HepG2 (cell line): ENCODE data around the gene KCNQ1OT1. TPM values are rescaled to one million over a fixed set of nuclear protein-coding genes. Genes with fewer than 3 reads are reported as not detected.

ENCODE experiments used
- CHD4 ChIP-seq: fragments of 200-600 bp; sonication (generic); IDR thresholded peaks from 2 replicates; pipeline ENCODE4 v1.7.0; 2017; ENCODE audit warnings: mild to moderate bottlenecking, low read length, borderline replicate concordance
- CREM ChIP-seq, 2 experiments: sonication (generic) in 1 of 2; formaldehyde crosslinking in 1 of 2; IDR thresholded peaks; 2 replicates each; pipeline versions ENCODE4 v1.4.0 to v1.6.1; 2016 to 2020; ENCODE audit warnings: antibody characterized with exemption in 1 of 2, mild to moderate bottlenecking in 1 of 2, missing genetic modification reagents in 1 of 2
- GABPB1 ChIP-seq: IDR thresholded peaks from 2 replicates; pipeline ENCODE4 v1.6.1; 2016; ENCODE audit warnings: mild to moderate bottlenecking, missing genetic modification reagents, moderate library complexity, missing compliant biosample characterization
- MED1 ChIP-seq: sonication (generic); formaldehyde crosslinking; IDR thresholded peaks from 2 replicates; pipeline ENCODE4 v1.4.0; 2020; ENCODE audit warnings: missing genetic modification reagents
- NFRKB ChIP-seq: fragments of 450-650 bp; IDR thresholded peaks from 2 replicates; pipeline ENCODE4 v1.6.1; 2017
- ONECUT2 ChIP-seq: sonication (generic); formaldehyde crosslinking; IDR thresholded peaks from 2 replicates; pipeline ENCODE4 v1.4.0; 2020; ENCODE audit warnings: missing genetic modification reagents
- PLRG1 ChIP-seq: fragments of 450-650 bp; conservative IDR thresholded peaks from 2 replicates; pipeline ENCODE4 v1.6.1; 2016
- SP5 ChIP-seq: IDR thresholded peaks from 2 replicates; pipeline ENCODE4 v1.6.1; 2016; ENCODE audit warnings: low read depth, borderline replicate concordance
- SPEN ChIP-seq: sonication (generic); formaldehyde crosslinking; IDR thresholded peaks from 2 replicates; pipeline ENCODE4 v1.5.1; 2020; ENCODE audit warnings: low read depth, mild to moderate bottlenecking, missing genetic modification reagents
- SYNCRIP ChIP-seq: fragments of 200-400 bp; formaldehyde crosslinking; IDR thresholded peaks from 2 replicates; pipeline ENCODE4 v1.6.1; 2018; ENCODE audit warnings: mild to moderate bottlenecking, low read depth, low read length; ENCODE audit not compliant: insufficient read depth
- TBP ChIP-seq: sonication (generic); formaldehyde crosslinking; IDR thresholded peaks from 2 replicates; pipeline ENCODE4 v1.5.0; 2020; ENCODE audit warnings: missing genetic modification reagents
- TCF12 ChIP-seq, 2 experiments: fragments of 450-650 bp in 1 of 2; sonication (generic) in 1 of 2; formaldehyde crosslinking in 1 of 2; IDR thresholded peaks; 2 replicates each; pipeline versions ENCODE4 v1.6.1 to v1.8.0; 2017 to 2022; ENCODE audit warnings: antibody characterized with exemption in 1 of 2, mild to moderate bottlenecking in 1 of 2, missing genetic modification reagents in 1 of 2, moderate library complexity in 1 of 2
- YEATS2 ChIP-seq: sonication (generic); formaldehyde crosslinking; IDR thresholded peaks from 2 replicates; pipeline ENCODE4 v1.4.0; 2020; ENCODE audit warnings: missing genetic modification reagents, borderline replicate concordance
- ZFP36 ChIP-seq: fragments of 150-350 bp; IDR thresholded peaks from 2 replicates; pipeline ENCODE4 v1.6.1; 2018; ENCODE audit warnings: borderline replicate concordance, low read length, low read depth; ENCODE audit not compliant: partially characterized antibody
- ZFYVE20 ChIP-seq: sonication (generic); formaldehyde crosslinking; IDR thresholded peaks from 2 replicates; pipeline ENCODE4 v1.8.0; 2023; ENCODE audit warnings: low read depth, mild to moderate bottlenecking, moderate library complexity, missing genetic modification reagents, borderline replicate concordance
- ZNF557 ChIP-seq: sonication (generic); formaldehyde crosslinking; IDR thresholded peaks from 2 replicates; pipeline ENCODE4 v1.4.0; 2020; ENCODE audit warnings: missing genetic modification reagents
- ZNF678 ChIP-seq: sonication (generic); formaldehyde crosslinking; IDR thresholded peaks from 2 replicates; pipeline ENCODE4 v1.4.0; 2020; ENCODE audit warnings: mild to moderate bottlenecking, missing genetic modification reagents
- polyA plus RNA-seq, 8 experiments: library from polyadenylated mRNA; depleted of rRNA in 3 of 8; stranded (reverse) in 7 of 8; unstranded in 1 of 8; fragments of >200 nt; fragmentation: Illumina TruSeq in 4 of 8; extraction: Trizol in 4 of 8; gene quantifications; 2 replicates each; pipeline versions ENCODE4 v1.2.1 to v1.2.3, GENCODE V29; 2011 to 2016; ENCODE audit warnings: low read depth in 4 of 8, missing spikeins in 1 of 8, mixed read lengths in 1 of 8; ENCODE audit not compliant: insufficient read depth in 1 of 8
- total RNA-seq, 5 experiments: library from RNA; depleted of rRNA; stranded (reverse); fragments of >200 nt; fragmentation: Illumina TruSeq; extraction: Trizol; gene quantifications; 2 replicates each; pipeline ENCODE4 v1.2.3, GENCODE V29; 2016; ENCODE audit warnings: low read depth in 1 of 5
- TF ChIP-seq, protein P1 (sequence below): sonication (generic); formaldehyde crosslinking; IDR thresholded peaks from 2 replicates; pipeline ENCODE4 v1.5.1; 2020; ENCODE audit warnings: missing genetic modification reagents, mild to moderate bottlenecking, borderline replicate concordance
- TF ChIP-seq, protein P2 (sequence below): sonication (generic); formaldehyde crosslinking; IDR thresholded peaks from 2 replicates; pipeline ENCODE4 v1.5.0; 2020; ENCODE audit warnings: missing genetic modification reagents
- TF ChIP-seq, protein P3 (sequence below): sonication (generic); formaldehyde crosslinking; IDR thresholded peaks from 2 replicates; pipeline ENCODE4 v1.5.1; 2020; ENCODE audit warnings: mild to moderate bottlenecking, missing genetic modification reagents, borderline replicate concordance
- TF ChIP-seq, protein P4 (sequence below): IDR thresholded peaks from 2 replicates; pipeline ENCODE4 v1.6.1; 2018; ENCODE audit warnings: missing genetic modification reagents, mild to moderate bottlenecking, missing compliant biosample characterization
- TF ChIP-seq, protein P5 (sequence below): conservative IDR thresholded peaks from 2 replicates; pipeline ENCODE4 v1.6.1; 2018; ENCODE audit warnings: missing genetic modification reagents

Gene KCNQ1OT1
- total and polyA plus RNA-seq, 2 of the 13 experiments (the other 11 are each of a cell fraction or from before 2014, with no cell fraction given): 1.3 to 18.9 TPM

DNA sequence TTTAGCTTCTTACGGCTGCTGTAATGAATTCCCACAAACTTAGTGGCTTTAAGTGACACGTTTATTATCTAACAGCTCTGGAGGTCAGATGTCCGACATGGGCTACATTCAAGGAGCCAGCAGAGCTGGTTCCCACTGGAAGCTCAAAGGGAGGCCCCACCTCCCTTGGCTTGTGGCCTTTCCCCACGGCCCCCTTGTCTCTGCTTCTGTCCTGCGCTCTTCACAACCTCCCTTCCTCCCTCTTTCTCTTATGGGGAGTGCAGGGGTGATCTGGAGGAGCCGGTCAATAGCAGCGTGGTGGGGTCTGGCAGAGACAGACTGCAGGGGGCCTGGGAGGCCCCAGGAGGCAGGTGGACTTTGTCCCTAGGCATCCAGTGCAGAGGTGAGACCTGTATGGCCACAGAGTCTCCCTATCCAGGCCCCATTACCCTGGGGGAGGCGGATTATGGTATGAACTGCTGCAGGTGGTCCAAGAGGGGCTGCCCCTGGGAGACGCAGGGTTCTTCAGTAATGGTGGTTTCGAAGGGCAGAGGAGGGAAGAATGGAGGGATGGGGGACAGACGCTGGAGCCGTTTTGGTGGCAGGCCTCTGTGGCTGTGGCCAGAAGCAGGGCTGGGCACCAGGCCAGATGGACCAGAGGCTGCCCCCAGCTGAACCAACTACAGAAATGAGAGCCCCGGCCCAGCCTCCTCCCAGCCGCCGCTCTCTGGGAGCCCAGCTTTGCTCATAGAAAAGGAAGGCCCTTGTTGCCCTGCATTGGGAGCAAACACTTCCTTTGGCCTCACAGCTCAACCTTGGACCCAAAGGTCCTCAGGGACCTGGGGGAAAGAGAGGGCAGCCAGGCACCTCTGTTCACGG lies 30.7 kb upstream of the KCNQ1OT1 start (continued):
- TF ChIP-seq ZNF678 (CRISPR knock-in tag) (no peak), ONECUT2 (peak; percentile 83), ZFYVE20 (CRISPR knock-in tag) (0 out of 2 replicates have a peak, but pooled peaks have one; percentile 16), GABPB1 (CRISPR knock-in tag) (peak; percentile 17), SYNCRIP (no peak), TCF12 (IDR thresholded peaks at IDR 0.05) (no peak), TCF12 (CRISPR knock-in tag; IDR thresholded peaks at IDR 0.05) (peak; percentile 38; the same call in 1 of the 2 replicates), SP5 (CRISPR knock-in tag) (peak; percentile 28; the same call in 1 of the 2 replicates), NFRKB (no peak), TBP (CRISPR knock-in tag) (no peak), PLRG1 (no peak), CHD4 (no peak), SPEN (peak; percentile 18; the same call in 1 of the 2 replicates), YEATS2 (CRISPR knock-in tag) (peak; percentile 36), ZNF557 (CRISPR knock-in tag) (no peak), MED1 (peak; percentile 56), CREM (IDR thresholded peaks at IDR 0.05) (peak; percentile 56), CREM (CRISPR knock-in tag; IDR thresholded peaks at IDR 0.05) (no peak), ZFP36 (no peak)
- TF ChIP-seq, protein P1, sequence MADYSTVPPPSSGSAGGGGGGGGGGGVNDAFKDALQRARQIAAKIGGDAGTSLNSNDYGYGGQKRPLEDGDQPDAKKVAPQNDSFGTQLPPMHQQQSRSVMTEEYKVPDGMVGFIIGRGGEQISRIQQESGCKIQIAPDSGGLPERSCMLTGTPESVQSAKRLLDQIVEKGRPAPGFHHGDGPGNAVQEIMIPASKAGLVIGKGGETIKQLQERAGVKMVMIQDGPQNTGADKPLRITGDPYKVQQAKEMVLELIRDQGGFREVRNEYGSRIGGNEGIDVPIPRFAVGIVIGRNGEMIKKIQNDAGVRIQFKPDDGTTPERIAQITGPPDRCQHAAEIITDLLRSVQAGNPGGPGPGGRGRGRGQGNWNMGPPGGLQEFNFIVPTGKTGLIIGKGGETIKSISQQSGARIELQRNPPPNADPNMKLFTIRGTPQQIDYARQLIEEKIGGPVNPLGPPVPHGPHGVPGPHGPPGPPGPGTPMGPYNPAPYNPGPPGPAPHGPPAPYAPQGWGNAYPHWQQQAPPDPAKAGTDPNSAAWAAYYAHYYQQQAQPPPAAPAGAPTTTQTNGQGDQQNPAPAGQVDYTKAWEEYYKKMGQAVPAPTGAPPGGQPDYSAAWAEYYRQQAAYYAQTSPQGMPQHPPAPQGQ (CRISPR knock-in tag): 0 out of 2 replicates have a peak, but pooled peaks have one; percentile 36
- TF ChIP-seq, protein P2, sequence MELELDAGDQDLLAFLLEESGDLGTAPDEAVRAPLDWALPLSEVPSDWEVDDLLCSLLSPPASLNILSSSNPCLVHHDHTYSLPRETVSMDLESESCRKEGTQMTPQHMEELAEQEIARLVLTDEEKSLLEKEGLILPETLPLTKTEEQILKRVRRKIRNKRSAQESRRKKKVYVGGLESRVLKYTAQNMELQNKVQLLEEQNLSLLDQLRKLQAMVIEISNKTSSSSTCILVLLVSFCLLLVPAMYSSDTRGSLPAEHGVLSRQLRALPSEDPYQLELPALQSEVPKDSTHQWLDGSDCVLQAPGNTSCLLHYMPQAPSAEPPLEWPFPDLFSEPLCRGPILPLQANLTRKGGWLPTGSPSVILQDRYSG (CRISPR knock-in tag): no peak
- TF ChIP-seq, protein P3, sequence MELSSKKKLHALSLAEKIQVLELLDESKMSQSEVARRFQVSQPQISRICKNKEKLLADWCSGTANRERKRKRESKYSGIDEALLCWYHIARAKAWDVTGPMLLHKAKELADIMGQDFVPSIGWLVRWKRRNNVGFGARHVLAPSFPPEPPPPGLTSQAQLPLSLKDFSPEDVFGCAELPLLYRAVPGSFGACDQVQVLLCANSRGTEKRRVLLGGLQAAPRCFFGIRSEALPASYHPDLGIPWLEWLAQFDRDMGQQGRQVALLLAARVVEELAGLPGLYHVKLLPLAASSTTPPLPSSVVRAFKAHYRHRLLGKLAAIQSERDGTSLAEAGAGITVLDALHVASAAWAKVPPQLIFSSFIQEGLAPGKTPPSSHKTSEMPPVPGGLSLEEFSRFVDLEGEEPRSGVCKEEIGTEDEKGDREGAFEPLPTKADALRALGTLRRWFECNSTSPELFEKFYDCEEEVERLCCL (CRISPR knock-in tag): 0 out of 2 replicates have a peak, but pooled peaks have one; percentile 61
- TF ChIP-seq, protein P4, sequence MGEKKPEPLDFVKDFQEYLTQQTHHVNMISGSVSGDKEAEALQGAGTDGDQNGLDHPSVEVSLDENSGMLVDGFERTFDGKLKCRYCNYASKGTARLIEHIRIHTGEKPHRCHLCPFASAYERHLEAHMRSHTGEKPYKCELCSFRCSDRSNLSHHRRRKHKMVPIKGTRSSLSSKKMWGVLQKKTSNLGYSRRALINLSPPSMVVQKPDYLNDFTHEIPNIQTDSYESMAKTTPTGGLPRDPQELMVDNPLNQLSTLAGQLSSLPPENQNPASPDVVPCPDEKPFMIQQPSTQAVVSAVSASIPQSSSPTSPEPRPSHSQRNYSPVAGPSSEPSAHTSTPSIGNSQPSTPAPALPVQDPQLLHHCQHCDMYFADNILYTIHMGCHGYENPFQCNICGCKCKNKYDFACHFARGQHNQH (CRISPR knock-in tag): peak; percentile 62; the same call in 1 of the 2 replicates
- TF ChIP-seq, protein P5, sequence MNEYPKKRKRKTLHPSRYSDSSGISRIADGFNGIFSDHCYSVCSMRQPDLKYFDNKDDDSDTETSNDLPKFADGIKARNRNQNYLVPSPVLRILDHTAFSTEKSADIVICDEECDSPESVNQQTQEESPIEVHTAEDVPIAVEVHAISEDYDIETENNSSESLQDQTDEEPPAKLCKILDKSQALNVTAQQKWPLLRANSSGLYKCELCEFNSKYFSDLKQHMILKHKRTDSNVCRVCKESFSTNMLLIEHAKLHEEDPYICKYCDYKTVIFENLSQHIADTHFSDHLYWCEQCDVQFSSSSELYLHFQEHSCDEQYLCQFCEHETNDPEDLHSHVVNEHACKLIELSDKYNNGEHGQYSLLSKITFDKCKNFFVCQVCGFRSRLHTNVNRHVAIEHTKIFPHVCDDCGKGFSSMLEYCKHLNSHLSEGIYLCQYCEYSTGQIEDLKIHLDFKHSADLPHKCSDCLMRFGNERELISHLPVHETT (CRISPR knock-in tag): no peak
